Left lung (tissue), 10 donors: ENCODE measurements around the gene CDK5R1. TPM values are rescaled to one million over a fixed set of nuclear protein-coding genes. Genes with fewer than 3 reads are reported as not detected.
"Not testable (repeated sequence)": the region's sequence is repeated elsewhere in the genome, so short reads cannot be mapped to it uniquely, and the experiment has no call there.

Experiments used
- ATAC-seq: fragments of 200-7000 bp; cut with Tn5 transposase; one replicate; pipeline ENCODE4 v1.9.1; 2020; ENCODE audit warnings: moderate library complexity
- DNase-seq, 4 donors: peaks; one replicate each; pipeline ENCODE4 v3.0.0-alpha.2; 2013 to 2020
- H3K27ac ChIP-seq, 2 donors: fragments of 200-600 bp; sonication (generic) in 1 of 2; one replicate each; pipeline versions ENCODE4 v1.5.0 to v1.8.0; 2020 to 2021
- H3K27me3 ChIP-seq, 2 donors: fragments of 200-600 bp; sonication (generic) in 1 of 2; one replicate each; pipeline versions ENCODE4 v1.5.0 to v1.8.0; 2020 to 2021
- H3K36me3 ChIP-seq, 2 donors: fragments of 200-600 bp; sonication (generic) in 1 of 2; one replicate each; pipeline versions ENCODE4 v1.5.0 to v1.8.0; 2020 to 2021
- H3K4me1 ChIP-seq, 2 donors: fragments of 200-600 bp; one replicate each; pipeline ENCODE4 v1.8.0; 2021
- H3K4me3 ChIP-seq, 2 donors: fragments of 200-600 bp; sonication (generic) in 1 of 2; one replicate each; pipeline versions ENCODE4 v1.5.0 to v1.8.0; 2020 to 2021; ENCODE audit warnings: mild to moderate bottlenecking in 1 of 2
- H3K9me3 ChIP-seq, 2 donors: fragments of 200-600 bp; sonication (generic) in 1 of 2; one replicate each; pipeline versions ENCODE4 v1.5.0 to v1.8.0; 2020 to 2021
- intact Hi-C, 2 donors: fragments of 100-400 bp; cut with DNase I; formaldehyde crosslinking; loops; one replicate each; pipeline versions ENCODE4 v1.11.2 to v1.14.2; 2022
- polyA plus RNA-seq, 6 donors: library from polyadenylated mRNA; unstranded; fragments of 120-200 nt; gene quantifications; one replicate each; pipeline ENCODE4 v1.2.1, GENCODE V29; 2013; ENCODE audit not compliant: insufficient read length in 6 of 6
- total RNA-seq, 2 donors: library from RNA; stranded (reverse); fragmentation: NEBNext Ultra II Directional; extraction: Animal tissue kit (Norgen Biotek cat#: 25700); gene quantifications; one replicate each; pipeline ENCODE4 v1.2.1, GENCODE V29; 2021
- TF ChIP-seq, protein P1 (sequence below), 2 donors: fragments of 200-600 bp; sonication (generic) in 1 of 2; IDR thresholded peaks; one replicate each; pipeline versions ENCODE4 v1.5.0 to v1.8.0; 2021; ENCODE audit warnings: antibody characterized with exemption in 2 of 2
- donor health status: DM: no; HTN: yes; CAD: no.
- donor health status: DM: no; HTN: no; CAD: no.

Gene CDK5R1
- total and polyA plus RNA-seq, 8 donors = 1.3 to 5.0 (median 3.7) TPM

DNA sequence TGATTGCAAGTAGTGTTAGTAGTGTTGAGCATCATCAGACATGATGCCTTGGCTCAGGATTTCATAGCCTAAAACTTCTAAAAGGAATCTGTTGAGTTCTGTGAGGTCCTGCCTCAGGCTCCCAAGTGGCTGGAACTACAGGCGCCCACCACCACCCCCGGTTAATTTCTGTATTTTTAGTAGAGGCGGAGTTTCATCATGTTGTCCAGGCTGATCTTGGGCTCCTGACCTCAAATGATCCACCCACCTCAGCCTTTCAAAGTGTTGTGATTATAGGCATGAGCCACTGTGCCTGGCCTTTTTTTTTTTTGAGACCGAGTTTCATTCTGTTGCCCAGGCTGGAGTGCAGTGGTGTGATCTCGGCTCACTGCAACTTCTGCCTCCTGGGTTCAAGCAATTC, 36.8 kb upstream of the CDK5R1 start:
- intact Hi-C loops = no loop called here
- Histone ChIP-seq H3K36me3 (peaks cover 4 to 82% of the 10 kb centered on the region in 2 donors), H3K27me3 (no peaks in the 10 kb centered on the region), H3K27ac (no peak overlapping the region), H3K4me1 (peaks cover 10 to 19% of the 10 kb centered on the region in 2 donors), H3K9me3 (no peaks in the 10 kb centered on the region), H3K4me3 (no peak overlapping the region)
- DNase-seq (no peak), ATAC-seq (no peak)
- TF ChIP-seq, protein P1, sequence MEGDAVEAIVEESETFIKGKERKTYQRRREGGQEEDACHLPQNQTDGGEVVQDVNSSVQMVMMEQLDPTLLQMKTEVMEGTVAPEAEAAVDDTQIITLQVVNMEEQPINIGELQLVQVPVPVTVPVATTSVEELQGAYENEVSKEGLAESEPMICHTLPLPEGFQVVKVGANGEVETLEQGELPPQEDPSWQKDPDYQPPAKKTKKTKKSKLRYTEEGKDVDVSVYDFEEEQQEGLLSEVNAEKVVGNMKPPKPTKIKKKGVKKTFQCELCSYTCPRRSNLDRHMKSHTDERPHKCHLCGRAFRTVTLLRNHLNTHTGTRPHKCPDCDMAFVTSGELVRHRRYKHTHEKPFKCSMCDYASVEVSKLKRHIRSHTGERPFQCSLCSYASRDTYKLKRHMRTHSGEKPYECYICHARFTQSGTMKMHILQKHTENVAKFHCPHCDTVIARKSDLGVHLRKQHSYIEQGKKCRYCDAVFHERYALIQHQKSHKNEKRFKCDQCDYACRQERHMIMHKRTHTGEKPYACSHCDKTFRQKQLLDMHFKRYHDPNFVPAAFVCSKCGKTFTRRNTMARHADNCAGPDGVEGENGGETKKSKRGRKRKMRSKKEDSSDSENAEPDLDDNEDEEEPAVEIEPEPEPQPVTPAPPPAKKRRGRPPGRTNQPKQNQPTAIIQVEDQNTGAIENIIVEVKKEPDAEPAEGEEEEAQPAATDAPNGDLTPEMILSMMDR (IDR thresholded peaks at IDR 0.05) = no peak

DNA sequence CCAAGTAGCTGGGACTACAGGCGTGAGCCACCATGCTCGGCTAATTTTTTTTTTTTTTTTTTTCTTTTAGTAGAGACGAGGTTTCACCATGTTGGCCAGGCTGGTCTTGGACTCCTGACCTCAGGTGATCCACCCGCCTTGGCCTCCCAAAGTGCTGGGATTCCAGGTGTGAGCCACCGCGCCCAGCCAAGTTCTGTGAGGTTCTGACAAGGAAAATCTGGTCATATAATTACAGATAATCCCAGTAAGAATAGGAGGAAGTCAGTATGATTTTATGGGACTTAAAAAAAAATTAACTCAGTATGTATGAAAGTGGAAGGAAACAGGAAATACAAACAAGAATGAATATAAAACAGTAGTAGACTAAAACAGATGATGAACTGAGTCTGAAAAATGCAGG, 36.4 kb upstream of the CDK5R1 start:
- ATAC-seq, DNase-seq, H3K27ac ChIP-seq, intact Hi-C loops, H3K4me3 ChIP-seq, H3K27me3 ChIP-seq, H3K9me3 ChIP-seq: not testable (repeated sequence)
- Histone ChIP-seq H3K36me3 (peaks cover 4 to 86% of the 10 kb centered on the region in 2 donors), H3K4me1 (peaks cover 10 to 17% of the 10 kb centered on the region in 2 donors)

DNA sequence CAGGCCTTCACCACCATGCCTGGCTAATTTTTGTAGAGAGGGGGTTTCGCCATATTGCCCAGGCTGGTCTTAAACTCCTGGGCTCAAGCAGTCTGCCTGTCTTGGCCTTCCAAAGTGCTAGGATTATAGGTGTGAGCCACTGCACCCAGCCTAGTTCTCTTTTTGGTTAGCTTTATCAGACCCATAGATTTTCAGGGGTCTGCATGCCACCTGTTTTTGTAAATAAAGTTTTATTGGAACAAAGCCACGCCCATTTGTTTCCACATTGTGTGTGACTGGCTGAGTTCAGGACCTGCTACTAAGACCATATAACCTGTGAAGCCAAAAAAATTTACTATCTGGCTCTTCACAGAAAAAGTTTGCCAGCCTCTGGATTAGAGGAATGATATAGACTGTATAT, 34.9 kb upstream of the CDK5R1 start:
- H3K27ac ChIP-seq = no peak overlapping the region
- peaks cover 4 to 100% of the 10 kb centered on the region in 2 donors for H3K36me3 ChIP-seq
- no peaks in the 10 kb centered on the region for H3K27me3 ChIP-seq
- DNase-seq (no peak), ATAC-seq (no peak)
- peaks cover 0 to 2% of the 10 kb centered on the region in 2 donors for H3K4me1 ChIP-seq
- H3K4me3 ChIP-seq = no peak overlapping the region
- intact Hi-C loops = no loop called here
- TF ChIP-seq, protein P1 (IDR thresholded peaks at IDR 0.05) = no peak
- no peaks in the 10 kb centered on the region for H3K9me3 ChIP-seq

DNA sequence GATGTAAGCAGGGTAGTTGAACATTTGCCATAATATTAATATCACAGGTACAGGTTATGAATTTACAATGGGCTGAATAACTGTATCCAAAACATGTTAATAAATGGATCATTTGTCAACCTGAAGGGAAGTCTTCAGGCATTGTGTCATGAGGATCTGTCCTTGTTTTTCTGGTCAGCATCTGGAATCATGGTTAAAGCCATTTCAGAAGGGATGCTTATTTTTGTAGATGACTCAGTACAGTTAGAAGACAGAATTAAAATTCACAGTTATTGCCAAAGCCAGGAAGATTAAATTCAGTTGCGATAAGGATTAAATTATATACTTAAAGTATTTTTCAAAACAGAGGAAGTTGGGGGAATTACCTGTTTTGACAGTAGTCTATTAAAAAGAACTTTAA, 34.5 kb upstream of the CDK5R1 start:
- H3K4me1 ChIP-seq = no peaks in the 10 kb centered on the region
- intact Hi-C loops = no loop called here
- DNase-seq (no peak), ATAC-seq (no peak)
- no peaks in the 10 kb centered on the region for H3K9me3 ChIP-seq
- no peak overlapping the region for H3K27ac ChIP-seq
- no peaks in the 10 kb centered on the region for H3K27me3 ChIP-seq
- TF ChIP-seq, protein P1 (IDR thresholded peaks at IDR 0.05) = no peak
- H3K36me3 ChIP-seq = peaks cover 4 to 100% of the 10 kb centered on the region in 2 donors
- H3K4me3 ChIP-seq = no peak overlapping the region

DNA sequence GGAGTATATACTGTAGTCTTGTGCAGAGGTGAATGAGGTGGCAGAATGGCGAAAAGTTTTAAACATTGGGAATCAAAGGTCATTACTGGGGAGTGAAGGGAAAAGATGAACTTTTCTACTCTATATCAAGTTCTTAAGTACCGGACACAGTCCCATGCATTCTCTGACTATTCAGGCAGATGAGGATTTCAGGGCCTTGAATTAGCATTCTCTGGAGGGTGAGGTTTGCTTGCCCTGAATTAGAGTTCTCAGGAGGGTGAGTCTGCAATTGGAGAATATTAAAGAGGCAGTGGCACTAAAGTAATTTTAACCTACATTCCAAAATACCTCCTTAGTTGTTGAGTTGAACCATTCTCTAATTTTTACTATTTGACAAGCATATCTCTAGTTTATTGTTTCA, 33.4 kb upstream of the CDK5R1 start:
- Histone ChIP-seq H3K4me3 (no peak overlapping the region), H3K36me3 (peaks cover 4 to 100% of the 10 kb centered on the region in 2 donors), H3K27me3 (no peaks in the 10 kb centered on the region), H3K4me1 (no peaks in the 10 kb centered on the region), H3K27ac (no peak overlapping the region), H3K9me3 (no peaks in the 10 kb centered on the region)
- intact Hi-C loops = no loop called here
- TF ChIP-seq, protein P1 (IDR thresholded peaks at IDR 0.05) = no peak
- DNase-seq (no peak), ATAC-seq (no peak)

DNA sequence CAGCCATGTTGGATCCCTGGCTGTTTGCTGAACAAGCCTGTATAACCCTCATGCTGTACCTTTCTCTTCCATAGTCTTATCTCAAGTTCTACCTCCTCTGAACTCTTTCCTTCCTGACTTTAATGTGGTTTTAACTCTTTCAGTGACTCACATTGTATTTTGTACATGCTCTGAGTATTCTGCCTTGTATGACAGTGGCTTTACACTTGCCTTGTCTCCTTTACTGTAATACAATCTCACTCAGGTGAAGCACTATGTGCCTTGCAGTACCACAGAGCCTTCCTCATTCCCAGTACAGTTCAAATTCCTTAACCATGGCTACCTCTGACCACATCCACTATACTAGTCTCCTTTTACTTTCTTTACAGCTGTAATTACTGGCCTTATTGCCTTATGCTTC, 28.4 kb upstream of the CDK5R1 start:
- no peaks in the 10 kb centered on the region for H3K27me3 ChIP-seq
- TF ChIP-seq, protein P1 (IDR thresholded peaks at IDR 0.05) = no peak
- intact Hi-C loops = no loop called here
- no peak for ATAC-seq
- H3K36me3 ChIP-seq = peaks cover 0 to 93% of the 10 kb centered on the region in 2 donors
- no peak for DNase-seq
- H3K4me1 ChIP-seq = peaks cover 0 to 8% of the 10 kb centered on the region in 2 donors
- no peak overlapping the region for H3K27ac ChIP-seq
- no peaks in the 10 kb centered on the region for H3K9me3 ChIP-seq
- H3K4me3 ChIP-seq = no peak overlapping the region
